NCI-H774 (cell line): ENCODE results near the gene ARAP3.

Experiments
- DNase-seq: peaks from one replicate; lab custom pipeline; 2025; lab: John Stamatoyannopoulos, UW

The ARAP3 gene

GRCh38 chr5:141668601-141669265 lies 13.3 kb downstream of the ARAP3 start:
- DNase-seq, result no peak

DNA sequence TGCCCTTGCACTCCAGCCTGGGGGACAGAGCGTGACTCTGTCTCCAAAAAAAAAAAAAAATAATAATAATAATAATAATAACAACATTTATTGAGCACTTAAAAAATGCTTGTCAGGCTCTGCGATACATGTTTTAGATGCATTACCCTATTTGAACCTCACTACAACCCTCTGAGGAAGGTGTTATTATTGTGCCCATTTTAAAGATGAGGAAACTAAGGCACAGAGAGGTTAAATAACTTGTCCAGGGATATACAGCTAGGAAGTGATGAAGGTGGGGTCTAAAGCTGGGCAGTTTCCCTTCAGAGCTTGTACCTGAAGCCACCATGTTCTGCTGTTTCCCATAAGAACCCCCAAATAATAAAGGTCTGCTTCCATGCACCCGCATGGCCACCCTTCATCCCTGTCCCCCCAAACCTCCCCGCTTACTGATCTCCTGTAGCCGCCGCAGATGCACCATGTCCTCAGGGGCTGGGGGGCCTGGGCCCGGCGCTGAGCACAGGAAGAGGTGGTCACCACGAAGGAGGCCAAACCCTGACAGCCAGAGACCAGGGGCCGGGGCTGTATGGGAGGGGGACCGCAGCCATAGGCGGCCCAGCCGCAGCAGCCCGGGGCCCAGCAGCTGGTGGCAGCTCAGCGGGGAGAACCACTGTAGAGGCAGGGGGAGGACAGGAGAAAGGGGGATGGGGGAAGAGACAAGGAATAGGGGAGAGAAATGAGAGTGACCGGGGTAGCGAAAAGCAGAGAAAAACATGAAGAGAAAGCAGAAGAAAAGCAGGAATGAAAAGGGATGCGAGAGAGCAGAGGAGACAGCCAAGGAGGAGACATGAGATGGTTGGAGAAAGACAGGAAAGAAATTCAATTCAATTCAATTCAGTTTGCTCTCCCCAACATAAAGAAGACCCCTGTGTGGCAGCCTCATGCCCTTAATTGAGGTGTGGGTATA lies 15.8 kb downstream of the ARAP3 start:
- no peak for DNase-seq

- peak; percentile 39 for DNase-seq
These were observed 17.1 kb downstream of the ARAP3 start for GRCh38 chr5:141664733-141665461.

DNA sequence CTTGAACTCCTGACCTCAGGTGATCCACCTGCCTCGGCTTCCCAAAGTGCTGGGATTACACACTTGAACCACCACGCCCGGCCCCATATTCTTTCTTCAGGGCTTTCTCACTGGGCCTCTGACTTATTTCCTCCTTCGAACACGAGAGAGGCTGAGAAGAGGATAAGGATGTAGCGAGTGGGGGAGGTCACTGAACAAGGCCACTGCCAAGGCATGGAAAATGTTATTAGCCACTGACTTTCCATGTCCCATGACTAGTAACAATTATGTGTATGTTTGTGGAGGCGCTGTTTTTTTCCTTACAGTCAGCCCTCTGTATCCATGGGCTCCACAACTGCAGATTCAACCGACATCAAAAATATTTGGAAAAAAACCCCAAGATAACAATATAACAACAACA lies 18.5 kb downstream of the ARAP3 start:
- no peak for DNase-seq

DNA sequence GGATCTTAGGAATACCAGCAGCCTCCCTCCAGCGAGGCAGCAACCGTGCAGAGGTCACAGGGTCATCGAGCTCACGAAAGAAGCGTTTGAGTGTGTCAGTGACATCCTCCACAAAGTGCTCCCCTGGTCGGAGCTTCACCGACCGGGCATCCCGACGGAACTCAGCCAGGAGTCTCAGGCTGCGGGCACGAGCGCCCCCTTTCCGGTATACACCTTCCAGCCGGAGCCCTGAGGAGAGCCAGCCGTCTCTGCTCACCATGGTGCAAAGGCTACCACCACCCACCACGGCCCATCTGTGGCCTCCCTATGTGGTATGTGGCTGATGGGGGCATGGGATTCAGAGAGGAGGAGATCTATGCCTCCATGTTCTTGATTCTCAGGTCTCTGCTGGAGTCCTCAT lies 20.0 kb downstream of the ARAP3 start:
- DNase-seq, result no peak

- DNase-seq, result no peak
These were observed 24.0 kb downstream of the ARAP3 start for GRCh38 chr5:141657937-141658545.

DNA sequence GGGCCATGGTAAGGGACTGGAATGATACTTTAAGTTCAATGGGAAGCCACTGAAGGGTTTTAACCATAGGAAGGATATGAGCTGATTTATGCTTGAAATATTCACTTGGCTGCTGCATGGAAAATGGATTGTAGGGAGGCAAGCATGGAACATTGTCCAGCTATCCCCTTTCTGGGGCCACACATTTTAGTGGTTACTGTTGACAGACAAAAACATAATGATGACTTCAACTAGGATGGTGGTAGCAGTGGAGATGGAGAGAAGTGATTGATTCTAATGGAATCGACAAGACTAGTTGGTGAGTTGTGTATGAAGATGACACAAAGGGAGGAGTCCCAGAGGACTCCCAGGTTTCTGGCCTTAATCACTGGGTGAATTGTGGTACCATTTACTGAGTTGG lies 24.6 kb downstream of the ARAP3 start:
- no peak for DNase-seq

DNA sequence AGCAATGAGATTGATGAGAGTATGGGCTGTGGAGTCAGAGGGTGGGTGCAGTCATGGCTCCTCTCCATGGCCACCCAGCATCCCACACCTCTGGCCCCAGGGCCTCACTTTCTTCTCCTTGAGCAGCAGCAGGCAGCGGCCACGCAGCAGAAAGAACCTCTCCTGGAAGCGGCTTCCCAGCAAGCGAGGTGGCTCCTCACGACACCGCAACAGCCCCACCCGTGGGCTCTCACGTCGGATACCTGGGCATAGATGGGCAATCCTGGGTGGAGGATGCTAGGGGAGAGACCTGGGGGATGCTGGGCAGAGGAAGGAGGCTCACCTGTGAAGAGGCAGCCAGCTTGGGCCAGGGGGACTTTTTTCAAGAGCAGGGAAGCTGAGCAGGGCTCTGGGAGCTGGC lies 25.6 kb downstream of the ARAP3 start:
- no peak for DNase-seq

- DNase-seq, result no peak
These were observed 27.0 kb downstream of the ARAP3 start for GRCh38 chr5:141655020-141655419.

- DNase-seq, result no peak
These were observed 27.7 kb downstream of the ARAP3 start for GRCh38 chr5:141654298-141654697.

- no peak for DNase-seq
These were observed 30.3 kb downstream of the ARAP3 start for GRCh38 chr5:141651728-141652105.

- peak; percentile 57 for DNase-seq
These were observed 30.9 kb downstream of the ARAP3 start, which contains the start of gene FCHSD1 for GRCh38 chr5:141650851-141651727. FCHSD1 (minus strand) TSS chr5:141651418; CDS start chr5:141651368, 50 bp downstream.

GRCh38 chr5:141649972-141650371 lies 32.1 kb downstream of the ARAP3 start:
- DNase-seq, result no peak

- DNase-seq, result no peak
These were observed 32.9 kb downstream of the ARAP3 start for GRCh38 chr5:141649056-141649688.

DNA sequence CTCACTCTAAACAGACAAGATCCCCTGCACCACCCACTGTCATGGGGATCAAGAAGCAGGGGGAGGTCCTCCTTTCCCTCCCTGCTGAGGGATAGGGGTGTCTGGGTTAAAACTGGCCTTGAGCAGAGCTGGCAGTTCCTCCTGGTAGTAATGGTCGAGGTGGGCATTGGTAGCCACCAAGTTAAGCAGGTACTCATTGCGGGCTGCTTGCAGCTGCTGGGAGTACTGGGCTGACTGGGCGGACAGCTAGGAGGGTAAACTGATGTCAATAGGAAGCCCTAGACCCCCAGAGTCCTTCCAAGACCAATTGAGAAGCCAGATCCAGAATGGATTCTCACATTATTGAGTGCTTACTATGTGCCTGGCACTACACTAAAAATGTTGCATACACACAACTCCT lies 34.2 kb downstream of the ARAP3 start:
- no peak for DNase-seq

DNA sequence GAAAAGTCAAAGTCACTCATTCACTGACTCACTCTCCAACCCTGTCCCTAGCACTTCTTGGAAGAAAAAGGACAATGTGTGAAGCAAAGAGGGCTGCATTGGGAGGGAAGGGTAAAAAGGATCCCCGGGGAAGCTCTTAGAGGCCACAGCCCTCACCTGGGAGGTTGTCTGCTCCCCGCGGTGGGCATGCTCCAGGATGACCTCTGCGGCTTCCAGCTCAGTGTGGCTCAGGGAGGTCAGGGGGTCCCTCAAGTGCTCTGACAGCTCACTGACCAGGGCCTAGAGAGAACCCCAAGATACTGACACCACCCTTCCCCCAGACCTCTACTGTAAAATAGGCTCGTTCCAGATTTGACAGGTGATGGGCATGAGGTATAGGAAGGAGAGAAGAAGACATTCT lies 34.8 kb downstream of the ARAP3 start:
- DNase-seq, result no peak

DNA sequence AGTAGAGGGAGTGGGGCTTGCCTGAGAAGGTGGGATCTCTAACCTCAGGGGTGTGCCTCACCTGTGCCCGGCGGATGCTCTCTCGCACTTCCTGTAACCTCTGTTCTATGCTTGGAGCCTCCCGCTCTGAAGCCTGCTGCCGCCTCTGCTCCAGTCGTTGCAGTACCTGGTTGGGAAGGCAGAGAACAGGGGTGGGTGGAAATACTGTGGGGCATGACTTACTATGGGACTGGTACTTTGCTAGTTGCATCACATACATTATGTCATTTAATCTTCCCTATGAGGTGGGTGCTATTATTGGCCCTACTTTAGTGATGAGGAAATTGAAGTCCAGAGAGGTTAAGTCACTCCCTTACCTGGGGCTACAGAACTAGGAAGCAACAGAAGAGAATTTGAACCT lies 36.0 kb downstream of the ARAP3 start:
- no peak for DNase-seq

- DNase-seq, result no peak
These were observed 40.3 kb downstream of the ARAP3 start for GRCh38 chr5:141641634-141642267.

GRCh38 chr5:141640698-141641097 lies 41.3 kb downstream of the ARAP3 start:
- no peak for DNase-seq

- DNase-seq, result no peak
These were observed 42.0 kb downstream of the ARAP3 start for GRCh38 chr5:141640051-141640415.
